A673 (cell line): ENCODE results near the gene GPR119. TPM values are rescaled to one million over a fixed set of nuclear protein-coding genes. Genes with fewer than 3 reads are reported as not detected.
"Not testable (repeated sequence)": the region's sequence is repeated elsewhere in the genome, so short reads cannot be mapped to it uniquely, and the experiment has no call there.

Experiments
- Bru-seq: library from RNA; stranded (reverse); fragments of 400-500 nt; gene quantifications from one replicate; lab custom pipeline; 2021; lab: Mats Ljungman, UMichigan
- BruChase-seq, 2 experiments: library from RNA; stranded (reverse); fragments of 400-500 nt; gene quantifications; one replicate each; lab custom pipeline; 2021; lab: Mats Ljungman, UMichigan
- BruUV-seq: library from RNA; stranded (reverse); fragments of 400-500 nt; replicated peaks from 2 replicates; lab custom pipeline; 2021; lab: Mats Ljungman, UMichigan
- CTCF ChIA-PET: fragments of 300-600 bp; sonication (Branson Sonifier 250); formaldehyde crosslinking; loops from one replicate; lab custom pipeline; 2022; ENCODE audit warnings: antibody characterized with exemption; lab: Charles Lee
- POLR2A ChIA-PET: fragments of 300-600 bp; sonication (Branson Sonifier 250); formaldehyde crosslinking; loops from one replicate; lab custom pipeline; 2022; ENCODE audit warnings: antibody characterized with exemption; ENCODE audit not compliant: low non-redundant PET; lab: Charles Lee
- DNase-seq: peaks from one replicate; pipeline ENCODE4 v3.0.0-alpha.2; 2015; ENCODE audit warnings: low spot score
- H3K27ac ChIP-seq: fragments of 200-600 bp; sonication (generic); 2 replicates; pipeline ENCODE4 v1.5.1; 2016; ENCODE audit warnings: mixed run types, low read depth, mild to moderate bottlenecking, mixed read lengths, antibody characterized with exemption, low read length; ENCODE audit not compliant: poor library complexity, severe bottlenecking
- H3K27me3 ChIP-seq: fragments of 200-600 bp; sonication (generic); replicated peaks from 2 replicates; pipeline ENCODE4 v1.6.1; 2017; ENCODE audit warnings: mixed run types, low read depth, mild to moderate bottlenecking, mixed read lengths, antibody characterized with exemption, low read length; ENCODE audit not compliant: insufficient read depth, poor library complexity
- H3K36me3 ChIP-seq: fragments of 200-600 bp; sonication (generic); 2 replicates; pipeline ENCODE4 v1.6.1; 2016; ENCODE audit warnings: mixed run types, mild to moderate bottlenecking, mixed read lengths, antibody characterized with exemption, low read length; ENCODE audit not compliant: insufficient read depth, poor library complexity, severe bottlenecking
- H3K4me1 ChIP-seq: fragments of 200-600 bp; sonication (generic); 2 replicates; pipeline ENCODE4 v1.6.1; 2017; ENCODE audit warnings: mixed run types, mild to moderate bottlenecking, mixed read lengths, antibody characterized with exemption, low read length; ENCODE audit not compliant: insufficient read depth, poor library complexity, severe bottlenecking
- H3K4me3 ChIP-seq: fragments of 200-600 bp; sonication (generic); 2 replicates; pipeline ENCODE4 v1.5.1; 2016; ENCODE audit warnings: low read depth, mixed run types, mild to moderate bottlenecking, mixed read lengths, low read length; ENCODE audit not compliant: poor library complexity, severe bottlenecking
- H3K9me3 ChIP-seq: fragments of 200-600 bp; sonication (generic); 2 replicates; pipeline ENCODE4 v1.6.1; 2016; ENCODE audit warnings: mixed run types, low read depth, mild to moderate bottlenecking, mixed read lengths, antibody characterized with exemption, low read length; ENCODE audit not compliant: poor library complexity, severe bottlenecking
- CTCF ChIP-seq: fragments of 300-800, 200-600 bp; sonication (generic); conservative IDR thresholded peaks from 2 replicates; pipeline ENCODE4 v1.5.1; 2017; ENCODE audit warnings: low read depth, mild to moderate bottlenecking, antibody characterized with exemption, low read length, moderate library complexity, mixed read lengths
- EZH2 ChIP-seq: fragments of 200-600 bp; sonication (generic); IDR thresholded peaks from 2 replicates; pipeline ENCODE4 v1.6.1; 2017; ENCODE audit warnings: borderline replicate concordance, low read depth, mild to moderate bottlenecking, mixed read lengths, antibody characterized with exemption, low read length; ENCODE audit not compliant: poor library complexity, severe bottlenecking
- intact Hi-C: fragments of 100-400 bp; cut with micrococcal nuclease; formaldehyde crosslinking; loops from one replicate; pipeline ENCODE4 v1.10.0; 2022; ENCODE audit not compliant: unreplicated experiment
- long read RNA-seq: library from polyadenylated mRNA; stranded (forward); transcript quantifications from one replicate; pipeline ENCODE4 v2.0.0, GENCODE V29; 2022
- total RNA-seq: library from RNA; stranded (reverse); gene quantifications from 2 replicates; pipeline ENCODE4 v1.2.3, GENCODE V29; 2021

GPR119 gene
- total RNA-seq: not detected in 2 replicates
- Bru-seq, nascent RNA: not detected
- BruChase-seq, experiment 1, labeled RNA remaining after a 2-hour chase: not detected
- BruChase-seq, experiment 2, labeled RNA remaining after a 6-hour chase: not detected
- long read RNA-seq: 0 reads

GRCh38 chrX:130385520-130385919 is at the start of gene GPR119:
Gene GPR119, minus strand, starts transcription at chrX:130385674. Its CDS starts 227 bp downstream, at chrX:130385447.
- H3K36me3 ChIP-seq: no peaks in the 10 kb centered on the region
- ChIA-PET POLR2A (no interaction called here), CTCF (no interaction called here)
- no peak for DNase-seq
- no TSS peak for BruUV-seq
- TF ChIP-seq CTCF: no peak
- TF ChIP-seq EZH2: no peak
- H3K9me3 ChIP-seq: no peaks in the 10 kb centered on the region
- intact Hi-C loops: no loop called here
- H3K27me3 ChIP-seq: no peaks in the 10 kb centered on the region
- no peak within 1 kb of the TSS for H3K4me3 ChIP-seq
- H3K27ac ChIP-seq: no peak within 1 kb of the TSS
- no peaks in the 10 kb centered on the region for H3K4me1 ChIP-seq

DNA sequence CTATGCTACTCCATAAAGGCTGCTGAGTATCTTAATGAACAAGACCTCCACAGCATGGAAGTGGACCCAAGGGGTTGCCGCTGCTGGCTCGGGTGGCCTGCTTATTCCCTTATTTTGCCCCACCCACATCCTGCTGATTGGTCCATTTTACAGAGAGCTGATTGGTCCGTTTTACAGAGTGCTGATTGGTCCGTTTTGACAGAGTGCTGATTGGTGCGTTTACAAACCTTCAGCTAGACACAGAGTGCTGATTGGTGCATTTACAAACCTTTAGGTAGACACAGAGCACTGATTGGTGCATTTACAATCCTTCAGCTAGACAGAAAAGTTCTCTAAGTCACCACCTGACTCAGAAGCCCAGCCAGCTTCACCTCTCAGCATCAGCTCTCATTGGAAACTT is 43.8 kb upstream of the GPR119 start:
- H3K4me3 ChIP-seq, CTCF ChIA-PET, intact Hi-C loops, H3K36me3 ChIP-seq, POLR2A ChIA-PET, H3K4me1 ChIP-seq, H3K9me3 ChIP-seq, H3K27ac ChIP-seq, DNase-seq, BruUV-seq, H3K27me3 ChIP-seq: not testable (repeated sequence)

DNA sequence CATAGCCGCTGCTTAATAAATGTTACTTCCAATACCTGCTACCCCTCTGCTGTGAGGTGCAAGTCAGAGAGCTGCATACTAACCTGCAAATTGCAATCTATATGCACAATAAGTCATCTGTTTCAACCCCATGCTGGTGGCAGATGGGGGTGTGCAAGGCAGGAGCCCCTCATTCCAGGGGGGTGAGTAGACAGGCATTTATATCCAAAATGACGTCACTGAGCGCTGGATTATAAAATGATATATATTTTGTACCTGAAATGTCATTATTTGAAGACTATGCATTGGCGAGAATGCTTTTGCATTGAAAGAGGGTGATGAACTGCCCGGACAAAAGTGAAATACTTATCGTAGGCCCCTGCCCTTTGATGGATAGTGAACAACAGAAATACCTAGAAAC is 41.1 kb upstream of the GPR119 start:
- intact Hi-C loops: no loop called here
- DNase-seq: no peak
- Histone ChIP-seq H3K27me3 (no peaks in the 10 kb centered on the region), H3K4me3 (no peak overlapping the region), H3K27ac (no peak overlapping the region), H3K36me3 (no peaks in the 10 kb centered on the region), H3K4me1 (no peaks in the 10 kb centered on the region), H3K9me3 (no peaks in the 10 kb centered on the region)
- POLR2A ChIA-PET: no interaction called here
- no peak for TF ChIP-seq EZH2
- no TSS peak for BruUV-seq
- CTCF ChIA-PET: no interaction called here

GRCh38 chrX:130419263-130419662 is 33.8 kb upstream of the GPR119 start:
- intact Hi-C loops: no loop called here
- Histone ChIP-seq H3K4me1 (no peaks in the 10 kb centered on the region), H3K4me3 (no peak overlapping the region), H3K36me3 (no peaks in the 10 kb centered on the region), H3K9me3 (no peaks in the 10 kb centered on the region), H3K27ac (no peak overlapping the region), H3K27me3 (no peaks in the 10 kb centered on the region)
- CTCF ChIA-PET: no interaction called here
- BruUV-seq: no TSS peak
- no peak for DNase-seq
- TF ChIP-seq CTCF (no peak), EZH2 (no peak)
- POLR2A ChIA-PET: no interaction called here
